IMR-90 (cell line): Measurements from ENCODE around the gene LDLRAD3. TPM values are rescaled to one million over a fixed set of nuclear protein-coding genes. Genes with fewer than 3 reads are reported as not detected.

Experiments used
- ATAC-seq: fragments of 200-7000 bp; cut with Tn5 transposase; 2 replicates; pipeline ENCODE4 v1.9.1; 2020; ENCODE audit warnings: low read depth, mild to moderate bottlenecking, moderate library complexity
- BruUV-seq: library from RNA; stranded (reverse); fragments of 400-500 nt; replicated peaks from 2 replicates; lab custom pipeline; 2021; lab: Mats Ljungman, UMichigan
- CTCF ChIA-PET: fragments of 300-600 bp; formaldehyde crosslinking; extraction: SDS; loops from one replicate; lab custom pipeline; 2021; ENCODE audit warnings: antibody characterized with exemption; lab: Yijun Ruan, JAX
- POLR2A ChIA-PET: fragments of 300-600 bp; sonication (Branson Sonifier 250); formaldehyde crosslinking; loops from one replicate; lab custom pipeline; 2022; ENCODE audit warnings: antibody characterized with exemption; ENCODE audit not compliant: unreplicated experiment; lab: Charles Lee
- DNase-seq: peaks from one replicate; pipeline ENCODE4 v3.0.0; 2013
- H2AFZ ChIP-seq: replicated peaks from 2 replicates; pipeline ENCODE3; 2013; ENCODE audit warnings: low read length, mild to moderate bottlenecking; ENCODE audit not compliant: poor library complexity
- H2AK5ac ChIP-seq: 2 replicates; pipeline ENCODE4 v1.6.1; 2013; ENCODE audit warnings: low read depth, low read length, inconsistent platforms
- H2AK9ac ChIP-seq: replicated peaks from 2 replicates; pipeline ENCODE3; 2013; ENCODE audit warnings: mild to moderate bottlenecking, low read depth, low read length, moderate library complexity; ENCODE audit not compliant: poor library complexity
- H2BK120ac ChIP-seq: 2 replicates; pipeline ENCODE4 v1.6.1; 2013; ENCODE audit warnings: low read depth, low read length, inconsistent platforms
- H2BK15ac ChIP-seq: 3 replicates; pipeline ENCODE4 v1.6.1; 2013; ENCODE audit warnings: low read depth, low read length, inconsistent platforms
- H2BK20ac ChIP-seq: 2 replicates; pipeline ENCODE4 v1.6.1; 2013; ENCODE audit warnings: low read depth, mild to moderate bottlenecking, inconsistent platforms, low read length, moderate library complexity
- H2BK5ac ChIP-seq: 2 replicates; pipeline ENCODE4 v1.6.1; 2013; ENCODE audit warnings: mild to moderate bottlenecking, low read depth, low read length, inconsistent platforms; ENCODE audit not compliant: poor library complexity, severe bottlenecking
- H3K14ac ChIP-seq: replicated peaks from 2 replicates; pipeline ENCODE4 v1.6.1; 2013; ENCODE audit warnings: low read depth, low read length, inconsistent platforms
- H3K18ac ChIP-seq: 2 replicates; pipeline ENCODE4 v1.6.1; 2013; ENCODE audit warnings: low read depth, low read length, control low read depth
- H3K23ac ChIP-seq: 2 replicates; pipeline ENCODE4 v1.6.1; 2013; ENCODE audit warnings: low read depth, low read length, inconsistent platforms
- H3K27ac ChIP-seq: 2 replicates; pipeline ENCODE4 v1.5.1; 2013; ENCODE audit warnings: mild to moderate bottlenecking, control low read depth, low read length; ENCODE audit not compliant: insufficient read depth
- H3K27me3 ChIP-seq: 2 replicates; pipeline ENCODE4 v1.6.1; 2013; ENCODE audit warnings: low read length; ENCODE audit not compliant: control insufficient read depth, insufficient read depth
- H3K36me3 ChIP-seq: 2 replicates; pipeline ENCODE4 v1.6.1; 2013; ENCODE audit warnings: low read length, mixed read lengths; ENCODE audit not compliant: control insufficient read depth, insufficient read depth
- H3K4ac ChIP-seq: 2 replicates; pipeline ENCODE4 v1.6.1; 2013; ENCODE audit warnings: low read depth, low read length, inconsistent platforms
- H3K4me1 ChIP-seq: 2 replicates; pipeline ENCODE4 v1.6.1; 2013; ENCODE audit warnings: low read length, mixed read lengths; ENCODE audit not compliant: control insufficient read depth, insufficient read depth
- H3K4me2 ChIP-seq: 2 replicates; pipeline ENCODE4 v1.6.1; 2013; ENCODE audit warnings: low read depth, mild to moderate bottlenecking, control low read depth, low read length, moderate library complexity
- H3K4me3 ChIP-seq: 2 replicates; pipeline ENCODE4 v1.5.1; 2013; ENCODE audit warnings: low read depth, mild to moderate bottlenecking, control low read depth, low read length, moderate library complexity; ENCODE audit not compliant: insufficient read depth
- H3K56ac ChIP-seq: 2 replicates; pipeline ENCODE4 v1.6.1; 2013; ENCODE audit warnings: low read length, inconsistent platforms; ENCODE audit not compliant: insufficient read depth; ENCODE audit errors: extremely low read depth
- H3K79me1 ChIP-seq, 2 experiments: 2 replicates each; pipeline ENCODE4 v1.6.1; 2013; ENCODE audit warnings: low read length in 2 of 2, inconsistent platforms in 1 of 2, low read depth in 1 of 2
- H3K9ac ChIP-seq: 2 replicates; pipeline ENCODE4 v1.6.1; 2013; ENCODE audit warnings: low read depth, low read length, control low read depth
- H3K9me1 ChIP-seq: 2 replicates; pipeline ENCODE4 v1.6.1; 2013; ENCODE audit warnings: low read length, inconsistent platforms; ENCODE audit not compliant: insufficient read depth
- H3K9me3 ChIP-seq: 2 replicates; pipeline ENCODE4 v1.6.1; 2013; ENCODE audit warnings: low read length; ENCODE audit not compliant: control insufficient read depth, insufficient read depth
- H4K20me1 ChIP-seq: 2 replicates; pipeline ENCODE4 v1.6.1; 2013; ENCODE audit warnings: low read length, inconsistent platforms; ENCODE audit not compliant: insufficient read depth
- H4K5ac ChIP-seq: 2 replicates; pipeline ENCODE4 v1.6.1; 2013; ENCODE audit warnings: mild to moderate bottlenecking, low read depth, low read length, control low read depth
- H4K8ac ChIP-seq, 2 experiments: 2 replicates each; pipeline ENCODE4 v1.6.1; 2013; ENCODE audit warnings: low read depth in 2 of 2, low read length in 2 of 2, control low read depth in 1 of 2, inconsistent platforms in 1 of 2
- H4K91ac ChIP-seq: 2 replicates; pipeline ENCODE4 v1.6.1; 2013; ENCODE audit warnings: low read depth, low read length, inconsistent platforms; ENCODE audit not compliant: insufficient read depth
- BHLHE40 ChIP-seq: fragments of 150-350 bp; IDR thresholded peaks from 2 replicates; pipeline ENCODE4 v1.6.1; 2016; ENCODE audit warnings: mild to moderate bottlenecking, low read depth, low read length
- CEBPB ChIP-seq: IDR thresholded peaks from 2 replicates; pipeline ENCODE4 v1.6.1; 2012; ENCODE audit warnings: low read depth, low read length, improper control_type of control experiment
- CHD1 ChIP-seq: IDR thresholded peaks from 2 replicates; pipeline ENCODE4 v1.6.1; 2012; ENCODE audit warnings: low read depth, low read length, improper control_type of control experiment
- FOS ChIP-seq: fragments of 150-350 bp; IDR thresholded peaks from 2 replicates; pipeline ENCODE4 v1.6.1; 2016; ENCODE audit warnings: low read depth, low read length
- MAFK ChIP-seq: IDR thresholded peaks from 2 replicates; pipeline ENCODE4 v1.6.1; 2012; ENCODE audit warnings: low read depth, low read length, improper control_type of control experiment
- MAZ ChIP-seq: IDR thresholded peaks from 2 replicates; pipeline ENCODE4 v1.6.1; 2012; ENCODE audit warnings: low read depth, mild to moderate bottlenecking, low read length, improper control_type of control experiment, moderate library complexity, borderline replicate concordance
- MXI1 ChIP-seq: IDR thresholded peaks from 2 replicates; pipeline ENCODE4 v1.6.1; 2012; ENCODE audit warnings: low read depth, mild to moderate bottlenecking, low read length, moderate library complexity, borderline replicate concordance
- NFE2L2 ChIP-seq: fragments of 150-350 bp; IDR thresholded peaks from 2 replicates; pipeline ENCODE4 v1.6.1; 2016; ENCODE audit warnings: low read depth, mild to moderate bottlenecking, low read length
- POLR2A ChIP-seq: IDR thresholded peaks from 2 replicates; pipeline ENCODE4 v1.6.1; 2012; ENCODE audit warnings: mild to moderate bottlenecking, low read depth, low read length
- RAD21 ChIP-seq: IDR thresholded peaks from 2 replicates; pipeline ENCODE4 v1.6.1; 2012; ENCODE audit warnings: low read length, improper control_type of control experiment
- RCOR1 ChIP-seq: IDR thresholded peaks from 2 replicates; pipeline ENCODE4 v1.6.1; 2012; ENCODE audit warnings: mild to moderate bottlenecking, low read length, improper control_type of control experiment; ENCODE audit not compliant: insufficient replicate concordance
- RFX5 ChIP-seq: IDR thresholded peaks from 2 replicates; pipeline ENCODE4 v1.8.0; 2012; ENCODE audit warnings: low read depth, mild to moderate bottlenecking, low read length, moderate library complexity
- SMC3 ChIP-seq: fragments of 150-350 bp; IDR thresholded peaks from 2 replicates; pipeline ENCODE4 v1.6.1; 2016; ENCODE audit warnings: low read depth, mild to moderate bottlenecking, antibody characterized with exemption, low read length, moderate library complexity
- WGBS, 2 experiments: methylation state at CpG; one replicate each; pipeline versions ENCODE4 v1.1.5 to v1.1.7; 2013; ENCODE audit warnings: missing lambda C conversion rate in 2 of 2; ENCODE audit not compliant: insufficient read length in 1 of 2; ENCODE audit errors: extremely low coverage in 2 of 2; 5-methylcytosine and 5-hydroxymethylcytosine counted together
- dilution Hi-C: fragments of 300-500 bp; cut with HindIII; formaldehyde crosslinking; loops from one replicate; pipeline ENCODE4 v1.14.3; 2018; ENCODE audit warnings: low sequenced_read_pairs; ENCODE audit not compliant: unreplicated experiment
- in situ Hi-C: fragments of 300-500 bp; cut with MboI; formaldehyde crosslinking; loops from 3 replicates; pipeline ENCODE4 v1.14.3; 2019; ENCODE audit warnings: low sequenced_read_pairs, inconsistent platforms, mixed read lengths
- intact Hi-C: fragments of 100-400 bp; cut with micrococcal nuclease; formaldehyde crosslinking; loops from 2 replicates; pipeline ENCODE4 v1.10.0; 2022
- polyA plus RNA-seq, 3 experiments: library from polyadenylated mRNA; depleted of rRNA; stranded (reverse); fragments of >200 nt; gene quantifications; 2 replicates each; pipeline ENCODE4 v1.2.3, GENCODE V29; 2012; ENCODE audit warnings: low replicate concordance in 1 of 3
- total RNA-seq: library from RNA; depleted of rRNA; stranded (reverse); fragments of >200 nt; gene quantifications from 2 replicates; pipeline ENCODE4 v1.2.3, GENCODE V29; 2012
- TF ChIP-seq, protein P1 (sequence below): fragments of 150-350 bp; IDR thresholded peaks from 2 replicates; pipeline ENCODE4 v1.6.1; 2017; ENCODE audit warnings: mild to moderate bottlenecking, antibody characterized with exemption, low read length, low read depth
- TF ChIP-seq, protein P2 (sequence below): conservative IDR thresholded peaks from 2 replicates; pipeline ENCODE4 v1.5.1; 2012; ENCODE audit warnings: mild to moderate bottlenecking, low read depth, low read length, improper control_type of control experiment
- TF ChIP-seq, protein P3 (sequence below): fragments of 150-350 bp; IDR thresholded peaks from 2 replicates; pipeline ENCODE4 v1.6.1; 2016; ENCODE audit warnings: low read depth, mild to moderate bottlenecking, low read length, moderate library complexity, borderline replicate concordance

LDLRAD3 gene
- total and polyA plus RNA-seq, 2 of the 4 experiments (the other 2 are of a cell fraction): 2.7 to 6.4 TPM

DNA sequence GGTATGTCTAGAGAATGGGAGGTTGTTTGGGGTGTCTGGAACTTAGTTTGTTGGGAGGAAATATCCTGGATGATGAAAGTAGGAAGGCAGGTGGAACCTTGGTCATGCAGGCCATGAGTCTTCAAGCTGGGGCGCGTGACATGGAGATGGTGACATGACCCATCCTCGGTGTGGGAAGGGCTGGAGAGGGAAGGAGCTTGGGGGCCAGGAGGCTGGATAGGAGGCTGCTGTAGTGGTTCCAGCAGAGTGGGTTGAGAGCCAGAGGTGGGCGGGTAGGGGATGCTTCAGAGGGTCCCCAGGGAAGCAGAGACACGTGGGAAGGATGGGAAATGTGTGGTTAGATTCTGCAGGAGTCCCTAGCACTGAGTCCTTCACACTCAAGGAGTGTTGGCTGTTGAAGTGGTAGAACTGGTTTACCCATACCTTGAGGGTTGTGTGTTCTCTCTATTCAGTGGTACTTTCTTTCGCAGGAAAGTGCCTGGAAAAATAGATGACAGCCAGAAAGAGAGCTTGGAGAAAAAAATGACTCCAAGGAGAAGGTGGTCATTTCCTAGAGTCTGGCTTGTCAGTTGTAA lies 56.8 kb downstream of the LDLRAD3 start:
- no peak overlapping the region for H2BK20ac ChIP-seq
- H3K27me3 ChIP-seq: no peaks in the 10 kb centered on the region
- no peak overlapping the region for H3K4me2 ChIP-seq
- in situ Hi-C loops: no loop called here
- no peaks in the 10 kb centered on the region for H3K36me3 ChIP-seq
- H3K9me1 ChIP-seq: no peaks in the 10 kb centered on the region; the same call in none of the 2 replicates
- no peak overlapping the region for H2BK5ac ChIP-seq
- no peak overlapping the region for H3K27ac ChIP-seq
- H2AK9ac ChIP-seq: no peak overlapping the region
- H3K9me3 ChIP-seq: peaks cover 5% of the 10 kb centered on the region; the same call in 1 of the 2 replicates
- WGBS, 2 experiments: 100% methylated on average over 3 of the region's 6 CpGs; no CpG with 5 or more reads in 1 of the 2 experiments
- no peak overlapping the region for H3K4me3 ChIP-seq
- H3K14ac ChIP-seq: no peak overlapping the region
- intact Hi-C loops: no loop called here
- BruUV-seq: no TSS peak
- no peak overlapping the region for H2BK120ac ChIP-seq
- no peak overlapping the region for H3K9ac ChIP-seq
- H2AFZ ChIP-seq: no peak overlapping the region
- ChIA-PET CTCF (no interaction called here), POLR2A (no interaction called here)
- H2AK5ac ChIP-seq: no peak overlapping the region
- H3K18ac ChIP-seq: no peak overlapping the region
- ATAC-seq (no peak), DNase-seq (no peak)
- H3K4me1 ChIP-seq: no peaks in the 10 kb centered on the region
- H2BK15ac ChIP-seq: no peak overlapping the region
- H4K20me1 ChIP-seq: no peaks in the 10 kb centered on the region
- H4K8ac ChIP-seq: no peak overlapping the region
- no peak overlapping the region for H3K23ac ChIP-seq
- TF ChIP-seq CHD1: no peak
- no peak for TF ChIP-seq CEBPB
- no peak for TF ChIP-seq MAZ
- TF ChIP-seq FOS: no peak
- no peak for TF ChIP-seq MXI1
- TF ChIP-seq MAFK: no peak
- TF ChIP-seq, protein P1, sequence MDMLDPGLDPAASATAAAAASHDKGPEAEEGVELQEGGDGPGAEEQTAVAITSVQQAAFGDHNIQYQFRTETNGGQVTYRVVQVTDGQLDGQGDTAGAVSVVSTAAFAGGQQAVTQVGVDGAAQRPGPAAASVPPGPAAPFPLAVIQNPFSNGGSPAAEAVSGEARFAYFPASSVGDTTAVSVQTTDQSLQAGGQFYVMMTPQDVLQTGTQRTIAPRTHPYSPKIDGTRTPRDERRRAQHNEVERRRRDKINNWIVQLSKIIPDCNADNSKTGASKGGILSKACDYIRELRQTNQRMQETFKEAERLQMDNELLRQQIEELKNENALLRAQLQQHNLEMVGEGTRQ: no peak
- TF ChIP-seq RFX5: no peak
- TF ChIP-seq SMC3: no peak
- TF ChIP-seq, protein P2, sequence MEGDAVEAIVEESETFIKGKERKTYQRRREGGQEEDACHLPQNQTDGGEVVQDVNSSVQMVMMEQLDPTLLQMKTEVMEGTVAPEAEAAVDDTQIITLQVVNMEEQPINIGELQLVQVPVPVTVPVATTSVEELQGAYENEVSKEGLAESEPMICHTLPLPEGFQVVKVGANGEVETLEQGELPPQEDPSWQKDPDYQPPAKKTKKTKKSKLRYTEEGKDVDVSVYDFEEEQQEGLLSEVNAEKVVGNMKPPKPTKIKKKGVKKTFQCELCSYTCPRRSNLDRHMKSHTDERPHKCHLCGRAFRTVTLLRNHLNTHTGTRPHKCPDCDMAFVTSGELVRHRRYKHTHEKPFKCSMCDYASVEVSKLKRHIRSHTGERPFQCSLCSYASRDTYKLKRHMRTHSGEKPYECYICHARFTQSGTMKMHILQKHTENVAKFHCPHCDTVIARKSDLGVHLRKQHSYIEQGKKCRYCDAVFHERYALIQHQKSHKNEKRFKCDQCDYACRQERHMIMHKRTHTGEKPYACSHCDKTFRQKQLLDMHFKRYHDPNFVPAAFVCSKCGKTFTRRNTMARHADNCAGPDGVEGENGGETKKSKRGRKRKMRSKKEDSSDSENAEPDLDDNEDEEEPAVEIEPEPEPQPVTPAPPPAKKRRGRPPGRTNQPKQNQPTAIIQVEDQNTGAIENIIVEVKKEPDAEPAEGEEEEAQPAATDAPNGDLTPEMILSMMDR: no peak
- TF ChIP-seq, protein P3, sequence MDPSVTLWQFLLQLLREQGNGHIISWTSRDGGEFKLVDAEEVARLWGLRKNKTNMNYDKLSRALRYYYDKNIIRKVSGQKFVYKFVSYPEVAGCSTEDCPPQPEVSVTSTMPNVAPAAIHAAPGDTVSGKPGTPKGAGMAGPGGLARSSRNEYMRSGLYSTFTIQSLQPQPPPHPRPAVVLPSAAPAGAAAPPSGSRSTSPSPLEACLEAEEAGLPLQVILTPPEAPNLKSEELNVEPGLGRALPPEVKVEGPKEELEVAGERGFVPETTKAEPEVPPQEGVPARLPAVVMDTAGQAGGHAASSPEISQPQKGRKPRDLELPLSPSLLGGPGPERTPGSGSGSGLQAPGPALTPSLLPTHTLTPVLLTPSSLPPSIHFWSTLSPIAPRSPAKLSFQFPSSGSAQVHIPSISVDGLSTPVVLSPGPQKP: no peak
- TF ChIP-seq RAD21: no peak
- no peak for TF ChIP-seq BHLHE40
- no peak for TF ChIP-seq RCOR1
- no peak for TF ChIP-seq NFE2L2
- no peak for TF ChIP-seq POLR2A
- no peak overlapping the region for H4K5ac ChIP-seq
- no peak overlapping the region for H3K56ac ChIP-seq
- H3K4ac ChIP-seq: no peak overlapping the region
- H4K91ac ChIP-seq: no peak overlapping the region
- H3K79me1 ChIP-seq: peaks cover 3 to 10% of the 10 kb centered on the region in 2 experiments; a peak in 3 of 4 replicates
- dilution Hi-C loops: no loop called here
